ENCODE results near the gene IL24.

Gene IL24

DNA sequence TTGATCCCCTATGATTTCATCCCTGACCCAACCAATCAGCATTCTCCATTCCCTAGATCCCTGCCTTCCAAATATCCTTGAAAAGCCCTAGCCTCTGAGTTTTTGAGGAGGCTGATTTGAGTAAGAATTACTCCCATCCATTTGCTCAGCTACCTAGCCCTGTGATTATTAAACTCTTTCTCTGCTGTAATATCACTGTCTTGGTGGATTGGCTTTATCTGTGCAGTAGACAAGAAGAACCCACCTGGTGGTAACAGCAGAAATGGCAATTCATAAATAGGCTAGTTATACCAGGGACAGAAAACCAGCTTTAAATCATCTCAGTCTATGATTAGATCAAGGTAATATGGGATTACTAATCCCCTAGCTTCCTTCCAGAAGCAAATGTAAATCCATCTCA, 18.8 kb upstream of the IL24 start:
- H3K79me2 ChIP-seq (ENCODE audit: control insufficient read depth, low read length) = no peaks in the 10 kb centered on the region
- H3K36me3 ChIP-seq (ENCODE audit: control insufficient read depth, low read length) = no peaks in the 10 kb centered on the region
- H3K9me2 ChIP-seq (replicated peaks; ENCODE audit: control insufficient read depth, low read length) = no peaks in the 10 kb centered on the region
- H3K4me2 ChIP-seq (ENCODE audit: low read length) = no peak overlapping the region
- H3K4me1 ChIP-seq (ENCODE audit: control insufficient read depth, low read length) = no peaks in the 10 kb centered on the region
- H3K9me3 ChIP-seq (ENCODE audit: control insufficient read depth, insufficient read depth, low read length) = peaks cover 16% of the 10 kb centered on the region
- no peak for TF ChIP-seq EZH2phosphoT487 (IDR thresholded peaks at IDR 0.05; ENCODE audit: borderline replicate concordance, low read length)
- TF ChIP-seq, protein P1, sequence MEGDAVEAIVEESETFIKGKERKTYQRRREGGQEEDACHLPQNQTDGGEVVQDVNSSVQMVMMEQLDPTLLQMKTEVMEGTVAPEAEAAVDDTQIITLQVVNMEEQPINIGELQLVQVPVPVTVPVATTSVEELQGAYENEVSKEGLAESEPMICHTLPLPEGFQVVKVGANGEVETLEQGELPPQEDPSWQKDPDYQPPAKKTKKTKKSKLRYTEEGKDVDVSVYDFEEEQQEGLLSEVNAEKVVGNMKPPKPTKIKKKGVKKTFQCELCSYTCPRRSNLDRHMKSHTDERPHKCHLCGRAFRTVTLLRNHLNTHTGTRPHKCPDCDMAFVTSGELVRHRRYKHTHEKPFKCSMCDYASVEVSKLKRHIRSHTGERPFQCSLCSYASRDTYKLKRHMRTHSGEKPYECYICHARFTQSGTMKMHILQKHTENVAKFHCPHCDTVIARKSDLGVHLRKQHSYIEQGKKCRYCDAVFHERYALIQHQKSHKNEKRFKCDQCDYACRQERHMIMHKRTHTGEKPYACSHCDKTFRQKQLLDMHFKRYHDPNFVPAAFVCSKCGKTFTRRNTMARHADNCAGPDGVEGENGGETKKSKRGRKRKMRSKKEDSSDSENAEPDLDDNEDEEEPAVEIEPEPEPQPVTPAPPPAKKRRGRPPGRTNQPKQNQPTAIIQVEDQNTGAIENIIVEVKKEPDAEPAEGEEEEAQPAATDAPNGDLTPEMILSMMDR (IDR thresholded peaks at IDR 0.05; ENCODE audit: low read depth, low read length, poor library complexity, severe bottlenecking) = peak; percentile 30
- no peak overlapping the region for H3K27ac ChIP-seq (ENCODE audit: low read depth, low read length)
- H3F3A ChIP-seq (ENCODE audit: control insufficient read depth, insufficient read depth) = no peaks in the 10 kb centered on the region
- no peaks in the 10 kb centered on the region for H3K27me3 ChIP-seq (ENCODE audit: control insufficient read depth, low read length)
- H3K4me3 ChIP-seq (ENCODE audit: low read length) = no peak overlapping the region
- H4K20me1 ChIP-seq (ENCODE audit: control insufficient read depth, insufficient read depth, low read depth, low read length) = no peaks in the 10 kb centered on the region

DNA sequence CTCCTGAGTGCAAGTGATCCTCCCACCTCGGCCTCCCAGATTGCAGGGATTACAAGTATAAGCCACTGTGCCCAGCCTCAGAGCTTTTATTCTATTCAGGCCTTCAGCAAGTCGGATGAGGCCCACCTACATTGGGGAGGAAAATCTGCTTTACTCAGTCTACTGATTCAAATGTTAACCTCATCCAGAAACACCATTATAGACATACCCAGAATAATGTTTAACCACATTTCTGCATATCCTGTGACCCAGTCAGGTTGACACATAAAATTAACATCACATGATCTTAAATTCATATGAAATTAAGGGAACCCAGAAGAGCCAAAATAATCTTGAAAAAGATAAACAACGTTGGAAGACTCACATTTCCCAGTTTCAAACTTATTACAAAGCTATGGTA, 16.9 kb upstream of the IL24 start:
- H3K36me3 ChIP-seq (ENCODE audit: control insufficient read depth, low read length) = no peaks in the 10 kb centered on the region
- no peak overlapping the region for H3K27ac ChIP-seq (ENCODE audit: low read depth, low read length)
- no peaks in the 10 kb centered on the region for H3K4me1 ChIP-seq (ENCODE audit: control insufficient read depth, low read length)
- no peaks in the 10 kb centered on the region for H3F3A ChIP-seq (ENCODE audit: control insufficient read depth, insufficient read depth)
- no peak overlapping the region for H3K4me2 ChIP-seq (ENCODE audit: low read length)
- no peaks in the 10 kb centered on the region for H4K20me1 ChIP-seq (ENCODE audit: control insufficient read depth, insufficient read depth, low read depth, low read length)
- no peaks in the 10 kb centered on the region for H3K9me2 ChIP-seq (replicated peaks; ENCODE audit: control insufficient read depth, low read length)
- H3K9me3 ChIP-seq (ENCODE audit: control insufficient read depth, insufficient read depth, low read length) = peaks cover 16% of the 10 kb centered on the region
- no peak for TF ChIP-seq EZH2phosphoT487 (IDR thresholded peaks at IDR 0.05; ENCODE audit: borderline replicate concordance, low read length)
- TF ChIP-seq, protein P1 (IDR thresholded peaks at IDR 0.05; ENCODE audit: low read depth, low read length, poor library complexity, severe bottlenecking) = no peak
- H3K79me2 ChIP-seq (ENCODE audit: control insufficient read depth, low read length) = no peaks in the 10 kb centered on the region
- peaks cover 4% of the 10 kb centered on the region; the same call in 1 of the 2 replicates for H3K27me3 ChIP-seq (ENCODE audit: control insufficient read depth, low read length)
- H3K4me3 ChIP-seq (ENCODE audit: low read length) = no peak overlapping the region

DNA sequence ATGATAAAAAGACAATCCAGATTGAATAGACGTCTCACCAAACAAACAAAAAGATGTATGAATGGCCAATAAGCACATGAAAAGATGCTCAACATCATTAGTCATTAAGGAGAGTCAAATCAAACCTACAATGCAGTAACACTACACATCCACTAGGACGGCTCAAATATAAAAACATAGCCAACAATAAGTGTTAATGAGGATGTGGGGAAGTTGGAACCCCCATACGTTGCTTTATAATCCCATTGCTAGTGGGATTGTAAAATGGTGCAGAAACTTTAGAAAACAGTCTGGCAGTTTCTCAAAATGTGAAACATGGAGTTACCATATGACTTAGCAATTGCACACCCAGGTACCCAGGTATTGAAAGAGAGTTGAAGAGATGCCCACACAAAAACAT, 14.7 kb upstream of the IL24 start:
- no peak overlapping the region for H3K27ac ChIP-seq (ENCODE audit: low read depth, low read length)
- H3K4me1 ChIP-seq (ENCODE audit: control insufficient read depth, low read length) = no peaks in the 10 kb centered on the region
- no peaks in the 10 kb centered on the region for H3F3A ChIP-seq (ENCODE audit: control insufficient read depth, insufficient read depth)
- H3K4me2 ChIP-seq (ENCODE audit: low read length) = no peak overlapping the region
- H3K4me3 ChIP-seq (ENCODE audit: low read length) = no peak overlapping the region
- H4K20me1 ChIP-seq (ENCODE audit: control insufficient read depth, insufficient read depth, low read depth, low read length) = no peaks in the 10 kb centered on the region
- H3K9me3 ChIP-seq (ENCODE audit: control insufficient read depth, insufficient read depth, low read length) = peaks cover 5% of the 10 kb centered on the region
- TF ChIP-seq EZH2phosphoT487 (IDR thresholded peaks at IDR 0.05; ENCODE audit: borderline replicate concordance, low read length) = no peak
- TF ChIP-seq, protein P1 (IDR thresholded peaks at IDR 0.05; ENCODE audit: low read depth, low read length, poor library complexity, severe bottlenecking) = peak; percentile 28
- H3K9me2 ChIP-seq (replicated peaks; ENCODE audit: control insufficient read depth, low read length) = no peaks in the 10 kb centered on the region
- peaks cover 11% of the 10 kb centered on the region; the same call in 1 of the 2 replicates for H3K27me3 ChIP-seq (ENCODE audit: control insufficient read depth, low read length)
- H3K36me3 ChIP-seq (ENCODE audit: control insufficient read depth, low read length) = no peaks in the 10 kb centered on the region
- no peaks in the 10 kb centered on the region for H3K79me2 ChIP-seq (ENCODE audit: control insufficient read depth, low read length)

Data from DOHH2 (cell line).